GM20000 (cell line): ENCODE measurements around the gene GREB1.

Experiments used
- DNase-seq: peaks from one replicate; pipeline ENCODE4 v3.0.0; 2012; ENCODE audit warnings: low spot score
- CTCF ChIP-seq: IDR thresholded peaks from 2 replicates; pipeline ENCODE4 v1.5.1; 2012; ENCODE audit warnings: mild to moderate bottlenecking, control low read depth; ENCODE audit errors: extremely low read depth, missing control alignments

Gene GREB1

DNA sequence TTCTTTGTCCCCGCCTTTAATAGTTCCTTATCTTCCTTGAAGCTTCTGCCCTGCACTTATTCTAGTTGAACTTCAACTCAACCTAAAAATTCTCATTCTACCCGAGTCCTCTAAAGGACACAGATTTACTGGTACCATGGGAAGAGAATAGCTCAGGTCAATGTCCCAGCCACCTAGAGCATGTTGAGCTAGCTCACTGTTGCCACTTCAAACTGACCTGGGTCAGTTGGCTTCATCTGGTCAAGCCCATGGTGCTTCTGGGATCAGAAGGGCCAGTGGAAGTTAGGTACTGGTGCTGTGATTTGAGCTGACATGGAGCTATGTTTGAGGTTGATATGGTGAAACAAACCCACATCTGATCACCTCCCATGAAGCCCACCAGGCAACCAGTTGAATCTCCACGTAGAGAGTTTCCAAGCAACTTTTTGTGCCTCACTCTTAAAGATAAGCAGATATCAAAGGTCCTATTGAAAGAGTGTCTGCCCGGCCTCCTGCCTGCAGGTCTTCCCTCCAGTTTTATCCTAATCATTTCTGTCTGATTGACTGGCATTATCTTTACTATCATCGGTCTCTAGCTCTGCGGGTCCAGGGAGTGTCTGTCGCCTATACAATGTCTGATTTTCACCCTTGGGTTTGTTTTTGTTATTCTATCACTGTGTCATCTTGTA, 17.2 kb downstream of the GREB1 start:
- TF ChIP-seq CTCF, result no peak
- no peak for DNase-seq

GRCh38 chr2:11551569-11552259, 17.9 kb downstream of the GREB1 start:
- no peak for TF ChIP-seq CTCF
- DNase-seq, result no peak

DNA sequence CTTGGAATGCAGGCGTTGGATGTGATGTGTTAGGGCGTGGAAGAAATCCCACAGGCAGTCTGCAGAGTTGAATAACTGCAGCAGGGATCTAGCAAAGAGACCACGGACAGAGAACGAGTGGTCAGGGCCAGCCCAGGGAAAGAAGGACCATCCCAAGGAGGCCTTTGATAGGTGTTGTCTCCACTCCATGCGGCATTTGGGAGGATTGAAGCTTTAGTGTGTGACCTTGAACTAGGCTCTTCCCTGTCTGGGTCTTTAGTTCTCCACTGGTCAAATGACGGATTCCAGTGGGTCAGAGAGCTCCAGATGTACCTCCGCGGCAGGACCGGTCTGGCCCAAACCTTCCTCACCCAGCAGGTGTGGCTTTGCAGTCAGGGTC, 18.4 kb downstream of the GREB1 start:
- DNase-seq, result no peak
- no peak for TF ChIP-seq CTCF

DNA sequence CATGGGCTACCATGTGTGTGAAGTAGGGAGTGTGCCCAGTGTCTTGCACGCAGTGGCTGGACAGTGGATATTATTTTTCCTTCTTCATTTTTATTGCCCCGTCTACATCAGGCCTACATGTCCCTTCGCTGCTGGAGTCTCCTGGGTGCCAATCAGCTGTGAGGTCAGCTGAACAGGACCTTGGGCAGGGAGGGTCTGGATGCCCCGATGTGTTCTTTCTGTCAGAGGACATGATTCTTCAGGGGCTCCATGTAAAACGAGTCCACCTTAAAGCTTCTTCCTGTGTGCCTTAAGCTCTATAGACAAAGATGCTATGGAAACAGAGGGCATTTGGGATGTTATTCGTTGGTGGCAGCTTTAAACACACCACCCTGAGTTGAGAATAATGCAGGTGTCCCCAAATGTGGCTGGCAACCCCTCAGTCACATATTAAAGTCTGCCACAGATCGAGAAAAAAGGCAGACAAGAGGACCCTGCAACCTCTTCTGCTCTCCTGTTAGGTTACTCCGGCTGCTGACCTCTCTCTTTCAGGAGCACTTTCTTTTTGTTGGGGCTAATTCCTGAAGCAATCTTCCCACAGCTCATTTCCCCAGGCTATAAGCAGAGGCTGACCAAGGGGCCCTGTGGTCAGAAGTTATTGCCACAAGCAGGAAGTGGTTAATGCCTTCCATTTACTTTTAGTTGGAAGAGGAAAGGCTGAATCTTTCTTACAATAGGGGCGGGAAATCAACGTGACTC, 20.0 kb downstream of the GREB1 start:
- no peak for DNase-seq
- no peak for TF ChIP-seq CTCF

DNA sequence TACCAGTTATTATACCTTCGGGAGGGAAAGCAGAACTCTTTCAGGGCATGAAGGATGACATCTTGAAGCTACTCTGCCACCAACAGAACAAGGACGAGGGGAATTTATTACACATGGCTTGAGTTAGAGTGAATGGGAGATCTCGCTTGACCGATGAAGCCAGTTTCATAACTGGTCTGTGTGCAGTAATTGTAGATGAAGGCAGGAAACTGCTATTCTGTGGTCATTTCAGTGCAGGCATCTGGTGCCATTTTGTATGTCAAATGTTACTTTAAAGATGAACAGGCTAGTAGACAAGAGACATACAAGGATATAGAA, 20.5 kb downstream of the GREB1 start:
- TF ChIP-seq CTCF, result no peak
- no peak for DNase-seq

DNA sequence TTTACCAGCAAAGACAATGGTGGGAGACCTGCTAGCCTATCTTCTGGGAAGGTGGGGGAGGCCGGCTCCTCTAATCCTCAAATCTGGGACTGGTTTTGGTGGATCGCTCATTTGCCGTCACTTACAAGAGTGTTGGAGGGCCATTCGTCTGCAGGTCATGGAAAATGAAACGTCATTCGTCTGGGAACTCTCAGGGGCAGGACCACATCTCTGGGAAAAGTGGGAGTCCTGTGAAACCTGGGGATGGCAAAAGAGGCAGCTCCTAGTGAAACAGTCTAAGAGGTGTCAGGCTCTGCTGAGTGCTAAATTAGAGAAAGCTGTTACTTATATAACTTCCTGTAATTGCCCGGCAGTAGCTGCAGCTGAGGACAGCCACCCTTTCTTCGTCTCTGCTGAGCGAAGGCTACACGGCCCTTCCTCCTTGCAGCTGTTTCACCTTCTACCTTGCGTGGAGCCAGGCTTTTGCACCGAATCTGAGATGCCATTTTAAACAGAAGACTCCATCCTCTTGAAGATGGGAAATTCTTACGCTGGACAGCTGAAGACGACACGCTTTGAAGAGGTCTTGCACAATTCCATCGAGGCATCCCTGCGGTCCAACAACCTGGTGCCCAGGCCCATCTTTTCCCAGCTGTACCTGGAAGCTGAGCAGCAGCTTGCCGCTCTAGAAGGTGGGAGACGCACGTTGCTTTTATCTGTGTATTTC, 22.4 kb downstream of the GREB1 start:
- DNase-seq, result no peak
- no peak for TF ChIP-seq CTCF
